NCI-H2196 treated with DMSO at 0.1 percent for 48 hours (cell line): ENCODE data around the gene RPGR.

Experiments
- DNase-seq: peaks from one replicate; lab custom pipeline; 2025; ENCODE audit not compliant: unreplicated experiment; lab: John Stamatoyannopoulos, UW

The RPGR gene

GRCh38 chrX:38268011-38268410 lies 59.3 kb downstream of the RPGR start:
- DNase-seq: no peak

DNA sequence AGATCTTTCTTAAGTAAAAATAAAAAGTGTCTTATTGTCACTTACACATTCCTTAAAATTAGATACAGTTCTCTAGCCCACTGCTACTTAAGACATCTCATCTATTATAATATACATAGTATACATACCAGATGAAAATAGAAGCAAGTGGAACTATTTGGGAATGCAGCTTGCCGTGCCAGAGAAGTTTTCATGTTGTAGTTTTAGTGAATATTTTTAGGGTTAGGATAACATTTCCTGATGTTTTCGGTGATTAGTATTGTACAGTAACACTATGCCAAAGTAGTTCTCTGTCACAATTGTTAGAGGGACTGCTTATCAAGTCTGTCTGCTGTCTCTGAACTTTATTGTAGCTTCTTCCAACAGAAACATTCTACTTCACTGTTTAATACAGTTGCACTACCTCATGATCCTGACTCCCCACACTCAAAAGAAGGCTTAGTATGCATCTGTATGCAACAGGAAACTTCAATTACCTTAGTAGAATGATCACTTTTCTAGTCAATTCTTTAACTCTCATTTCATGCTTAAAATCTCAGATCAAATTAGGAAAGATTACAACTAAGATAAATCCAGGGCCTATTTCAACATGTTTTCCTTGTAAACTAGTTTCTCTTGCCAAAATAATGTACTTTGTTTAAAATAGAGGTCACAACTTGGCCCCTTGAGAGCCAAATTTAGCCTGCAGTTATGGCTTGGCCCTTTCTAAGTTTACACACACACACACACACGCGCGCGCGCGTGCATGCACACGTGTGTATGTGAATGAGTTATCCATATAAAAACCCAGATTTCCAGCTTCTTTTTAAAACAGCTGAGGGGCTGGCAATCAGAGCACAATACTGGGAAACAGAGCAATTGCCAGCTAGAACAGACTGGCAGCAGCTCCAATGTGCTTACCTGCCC lies 64.3 kb downstream of the RPGR start:
- no peak for DNase-seq

DNA sequence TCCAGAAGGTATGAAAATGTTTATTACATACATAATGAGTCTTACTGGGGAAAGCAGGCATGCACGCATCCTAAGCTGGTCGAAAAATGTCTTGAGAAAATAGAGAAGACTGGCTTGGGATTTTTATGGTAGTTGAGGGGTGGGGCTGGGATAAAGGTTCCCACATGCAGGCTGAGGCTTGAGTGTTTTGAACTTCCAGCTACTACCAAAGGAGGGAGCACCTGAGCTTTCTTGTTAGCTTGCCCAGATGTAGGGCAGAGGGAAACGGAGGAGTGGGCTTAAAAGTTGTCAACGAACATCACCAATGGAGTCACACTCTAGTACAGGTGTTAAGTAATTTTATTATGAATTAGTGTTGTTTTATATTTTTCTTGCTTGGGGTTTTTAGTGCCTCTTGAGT lies 67.1 kb downstream of the RPGR start:
- no peak for DNase-seq

GRCh38 chrX:38256019-38256418 lies 71.3 kb downstream of the RPGR start:
- no peak for DNase-seq

DNA sequence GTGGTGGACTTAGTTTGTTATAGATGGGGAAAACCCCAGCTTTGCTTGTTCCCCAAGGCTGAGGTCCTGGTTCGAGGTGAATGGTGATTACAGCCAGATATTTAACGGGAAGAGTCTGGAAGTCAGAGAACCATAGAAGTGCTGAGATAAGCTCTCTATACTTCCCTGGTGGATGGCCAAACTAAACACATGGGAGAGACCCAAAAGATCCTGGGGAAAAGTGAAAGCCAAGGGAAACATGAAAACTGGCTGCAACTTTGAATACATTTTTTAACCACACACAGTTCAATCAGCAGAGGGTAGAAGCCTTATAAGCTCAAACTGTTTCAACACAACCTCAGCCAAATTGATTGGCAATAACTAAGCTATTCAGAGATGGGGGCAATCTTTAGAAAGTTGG lies 77.3 kb downstream of the RPGR start:
- no peak for DNase-seq

- DNase-seq: no peak
Observed at GRCh38 chrX:38247051-38247450, 80.3 kb downstream of the RPGR start.

DNA sequence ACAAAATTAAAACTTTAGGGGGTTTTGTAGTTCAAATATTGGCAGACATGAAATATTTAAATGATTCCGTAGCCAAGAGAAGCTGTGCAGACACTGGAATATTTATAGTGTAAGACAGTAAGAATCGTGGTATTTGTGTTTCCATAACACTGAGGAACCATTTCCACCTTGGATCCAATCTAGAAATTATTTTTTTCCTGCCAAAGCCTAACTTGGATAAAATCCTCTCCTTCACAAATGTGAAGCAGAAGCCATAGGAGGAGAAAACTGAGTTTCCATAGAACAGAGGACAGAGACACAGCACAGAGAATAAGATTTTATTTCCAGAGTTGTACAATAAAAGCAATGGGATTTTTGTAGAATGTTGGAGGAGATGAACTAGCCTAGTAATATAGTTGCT lies 86.8 kb downstream of the RPGR start:
- no peak for DNase-seq

- no peak for DNase-seq
Observed at GRCh38 chrX:38236901-38237615, 90.3 kb downstream of the RPGR start.

- no peak for DNase-seq
Observed at GRCh38 chrX:38233891-38234667, 93.2 kb downstream of the RPGR start.

- no peak for DNase-seq
Observed at GRCh38 chrX:38232079-38232686, 95.1 kb downstream of the RPGR start.

- no peak for DNase-seq
Observed at GRCh38 chrX:38225093-38225492, 102.2 kb downstream of the RPGR start.

- no peak for DNase-seq
Observed at GRCh38 chrX:38224160-38224559, 103.1 kb downstream of the RPGR start.

GRCh38 chrX:38221391-38221929 lies 105.8 kb downstream of the RPGR start:
- DNase-seq: no peak

- DNase-seq: no peak
Observed at GRCh38 chrX:38220415-38221390, 106.6 kb downstream of the RPGR start, which contains the start of gene SRPX. Gene SRPX (minus strand): TSS chrX:38220871. CDS start chrX:38220792, 79 bp downstream.

GRCh38 chrX:38220024-38220414 lies 107.3 kb downstream of the RPGR start:
- DNase-seq: no peak
